ENCODE measurements around the gene PIK3R1.

Gene PIK3R1

DNA sequence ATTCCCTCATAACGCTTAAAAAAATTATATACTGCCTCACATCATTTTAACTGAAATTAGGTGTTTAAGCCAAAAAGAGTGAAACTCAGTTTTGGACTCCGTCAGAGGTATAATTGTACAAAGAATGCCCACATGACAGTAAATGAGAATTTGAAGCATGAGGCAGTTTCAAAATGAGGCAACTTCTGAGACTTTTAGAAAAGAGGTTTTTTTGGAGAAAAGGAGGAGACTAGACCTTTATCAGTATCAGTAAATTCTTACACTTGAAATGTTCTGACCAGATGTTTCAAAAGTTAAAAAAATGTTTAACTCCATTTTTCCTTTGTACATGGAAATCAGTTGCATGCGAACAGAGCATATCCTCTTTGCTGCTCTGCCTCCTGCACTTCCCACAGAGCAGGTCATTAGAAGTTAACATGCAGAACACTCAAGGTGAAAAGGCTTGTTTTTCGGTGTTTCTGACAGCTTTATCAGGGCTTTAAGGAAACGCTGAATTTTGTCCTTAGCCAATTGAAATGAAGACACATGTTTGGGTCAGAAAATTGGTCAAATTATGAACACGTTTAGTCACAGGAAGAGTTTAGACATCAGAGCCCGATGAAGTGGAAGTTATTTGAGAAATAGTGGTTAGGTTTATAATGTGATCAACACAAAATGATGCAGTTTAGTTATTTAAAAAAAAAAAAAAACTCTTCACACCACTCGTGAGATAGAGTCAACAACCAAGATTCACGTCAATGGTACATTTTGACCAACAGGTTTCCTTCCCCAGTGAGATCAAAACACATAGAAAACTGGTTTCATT lies 59.5 kb downstream of the PIK3R1 start:
- peak; percentile 62 to 71 for ATAC-seq

DNA sequence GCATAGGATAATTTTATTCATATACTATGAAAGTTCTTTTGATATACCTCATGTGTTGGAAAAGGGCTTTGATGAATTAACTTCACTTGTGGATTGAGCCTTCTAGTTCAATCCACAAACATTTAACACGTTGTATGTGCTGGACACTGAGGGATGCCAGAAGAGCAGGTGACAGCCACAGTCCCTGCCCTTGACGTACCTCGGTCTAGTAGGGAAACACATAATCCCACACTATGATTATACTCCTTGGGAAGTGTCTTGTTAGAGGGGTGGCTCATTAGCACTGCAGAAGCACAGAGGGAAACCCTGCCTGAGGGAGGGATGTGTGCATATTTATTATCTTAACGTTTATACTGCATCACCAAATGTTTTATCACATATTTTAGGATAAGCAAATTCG lies 61.2 kb downstream of the PIK3R1 start:
- ATAC-seq: no peak

DNA sequence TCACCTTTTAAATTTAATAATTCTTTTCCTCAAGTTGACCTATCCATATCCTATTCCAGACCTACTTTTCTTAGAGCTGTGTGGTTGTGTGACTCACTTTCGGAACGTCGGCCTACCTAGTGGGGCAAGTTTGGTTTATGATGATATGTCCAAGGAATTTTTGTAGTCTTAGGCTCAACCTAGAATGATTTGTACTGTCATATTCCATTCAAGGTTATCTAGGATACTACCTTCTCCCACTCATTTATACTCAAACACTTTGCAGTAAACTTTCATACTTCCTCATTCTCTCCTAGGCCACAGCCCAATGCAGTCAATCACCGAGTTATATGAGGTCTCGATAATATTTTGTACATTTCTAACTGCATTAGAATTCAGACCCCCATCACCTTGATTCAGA lies 61.9 kb downstream of the PIK3R1 start:
- ATAC-seq: no peak

DNA sequence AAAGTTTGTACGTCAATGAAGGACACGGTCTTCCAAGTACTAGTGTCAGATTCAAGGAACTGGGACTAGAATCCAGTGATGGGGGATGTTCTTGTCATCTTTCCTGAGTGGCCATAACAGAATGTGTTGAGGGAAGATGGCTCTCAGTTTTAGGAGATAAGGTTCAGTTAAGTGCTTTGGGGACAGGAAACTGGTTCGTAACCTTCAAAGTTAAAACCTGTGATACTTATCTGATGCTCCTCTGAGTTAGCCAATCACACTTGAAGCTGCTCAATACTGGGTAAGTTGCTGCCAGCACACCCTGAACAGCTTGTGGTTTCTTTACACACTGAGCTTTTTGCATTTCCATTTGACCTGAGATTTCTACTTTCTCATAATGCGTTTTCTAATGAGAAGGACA lies 64.4 kb downstream of the PIK3R1 start:
- peak; percentile 91 to 92 for ATAC-seq

DNA sequence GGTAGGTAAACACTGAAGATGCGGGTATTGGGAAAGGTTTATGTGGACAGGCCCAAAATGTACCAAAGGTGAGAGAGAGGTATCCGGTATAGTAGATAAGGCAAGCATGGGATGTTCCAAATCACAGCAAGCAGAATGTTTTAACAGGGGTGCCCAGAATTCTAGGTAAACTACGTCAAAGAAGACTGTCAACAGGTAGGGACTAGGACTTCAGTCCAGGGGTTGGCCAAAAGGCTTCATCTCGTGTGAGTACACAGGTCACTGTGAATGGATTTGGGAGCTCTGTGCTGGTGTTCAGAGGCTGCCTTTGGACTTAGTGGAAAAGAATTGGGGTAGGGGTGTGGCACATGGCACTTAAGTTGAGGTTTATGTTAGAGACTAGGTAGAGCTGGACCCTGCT lies 66.4 kb downstream of the PIK3R1 start:
- ATAC-seq: no peak

DNA sequence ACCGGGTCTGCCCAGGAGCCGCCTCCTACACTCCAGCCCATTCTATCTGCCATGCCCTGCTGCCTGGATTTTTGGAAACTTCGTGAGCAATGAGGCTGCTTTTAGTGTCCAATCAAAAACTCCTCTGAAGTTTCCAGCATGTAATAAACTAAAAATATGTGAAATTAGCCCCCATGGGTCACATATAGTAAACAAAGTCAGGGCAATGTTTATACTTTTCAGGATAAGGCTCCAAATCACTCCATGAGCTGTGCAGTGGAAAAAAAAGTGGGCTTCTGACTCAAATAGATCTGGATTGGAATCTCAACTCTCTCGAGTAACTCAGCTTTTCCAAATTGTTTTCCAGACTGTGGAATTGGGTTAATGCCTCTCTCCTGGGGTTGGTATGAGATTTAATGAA lies 68.2 kb downstream of the PIK3R1 start:
- ATAC-seq: no peak

DNA sequence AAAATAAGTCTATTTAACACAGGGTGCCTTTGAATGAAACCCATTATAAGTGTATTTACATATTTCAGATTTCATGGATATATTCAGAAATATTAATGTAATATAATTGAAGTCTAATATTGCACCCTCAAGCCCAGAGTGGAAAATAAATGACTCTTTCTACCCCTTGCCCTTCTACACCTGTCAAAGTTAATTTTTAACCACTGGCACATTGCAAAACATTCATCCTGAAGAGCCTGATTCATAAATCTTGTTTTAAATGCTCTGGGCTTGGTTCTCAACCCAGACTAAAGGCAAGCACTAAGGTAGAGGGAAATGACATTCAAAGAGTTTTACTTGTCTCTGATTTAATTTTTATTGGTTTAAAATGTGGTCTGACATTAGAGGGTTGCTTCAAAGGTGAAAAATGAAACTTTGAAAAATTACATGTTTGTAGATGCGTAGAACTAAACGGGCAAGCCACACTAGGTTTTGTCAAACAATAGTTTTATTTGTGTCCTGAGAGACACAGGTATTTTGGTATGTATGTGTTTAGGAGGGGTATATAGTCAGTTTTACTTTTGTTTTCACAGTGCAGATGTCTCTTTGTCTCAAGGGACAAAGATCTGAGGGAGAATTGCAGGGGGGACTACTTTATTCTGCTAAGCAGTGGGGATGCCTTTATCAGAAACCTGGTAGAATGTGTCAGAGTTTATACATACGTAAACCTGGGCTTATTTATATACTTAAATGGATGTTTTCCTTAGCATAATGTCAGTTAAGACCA lies 69.7 kb downstream of the PIK3R1 start:
- peak in 1 of 2 donors; percentile 42 for ATAC-seq

DNA sequence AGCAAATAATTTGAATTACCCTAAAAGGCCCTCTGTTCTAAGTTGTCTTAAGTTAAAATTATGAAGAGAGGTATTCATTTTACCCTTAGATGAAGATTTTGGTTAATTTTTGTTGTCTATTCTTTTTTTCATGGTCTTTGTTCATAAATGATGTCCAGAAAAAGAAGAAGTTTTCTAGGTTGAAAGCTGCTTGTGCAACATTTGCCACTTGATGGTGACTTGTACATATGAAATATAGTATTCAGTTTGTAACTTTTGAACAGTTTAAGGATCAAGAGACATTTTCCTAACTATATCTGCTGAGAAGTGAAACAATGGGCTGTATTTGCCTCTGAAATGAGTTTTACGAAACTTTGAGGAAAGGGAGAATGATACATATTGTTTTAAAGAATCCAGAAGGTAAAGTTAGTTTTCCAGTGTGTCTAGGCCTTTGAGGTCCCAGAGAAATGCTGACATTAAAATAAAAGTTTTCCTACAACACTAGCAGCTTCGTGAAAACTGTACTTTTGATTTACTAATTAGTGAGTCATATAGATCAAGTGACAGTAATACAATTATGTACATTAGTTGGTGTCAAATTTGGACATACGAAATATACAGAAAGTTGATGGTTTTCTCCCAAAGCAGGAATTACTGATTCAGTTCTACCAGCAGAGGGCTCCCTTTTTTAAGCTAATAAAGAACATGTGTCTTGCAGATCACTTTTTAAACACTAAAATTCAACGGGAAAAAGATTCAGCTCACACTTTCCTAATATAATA lies 70.5 kb downstream of the PIK3R1 start:
- ATAC-seq: no peak

DNA sequence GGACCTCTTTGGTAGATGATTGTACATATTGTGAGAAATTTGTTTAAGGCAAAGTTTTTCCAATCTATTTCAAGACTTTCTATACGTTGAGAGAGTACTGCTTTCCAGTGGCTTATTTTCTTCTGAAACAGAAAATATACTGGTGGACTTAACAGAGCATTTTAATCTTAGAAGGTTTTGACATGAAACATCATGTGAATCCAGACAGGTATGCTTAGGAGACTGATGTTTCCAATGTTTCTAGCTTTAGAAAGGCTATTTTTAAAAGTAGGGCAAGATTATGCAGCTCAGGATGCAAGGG lies 71.0 kb downstream of the PIK3R1 start:
- ATAC-seq: no peak

DNA sequence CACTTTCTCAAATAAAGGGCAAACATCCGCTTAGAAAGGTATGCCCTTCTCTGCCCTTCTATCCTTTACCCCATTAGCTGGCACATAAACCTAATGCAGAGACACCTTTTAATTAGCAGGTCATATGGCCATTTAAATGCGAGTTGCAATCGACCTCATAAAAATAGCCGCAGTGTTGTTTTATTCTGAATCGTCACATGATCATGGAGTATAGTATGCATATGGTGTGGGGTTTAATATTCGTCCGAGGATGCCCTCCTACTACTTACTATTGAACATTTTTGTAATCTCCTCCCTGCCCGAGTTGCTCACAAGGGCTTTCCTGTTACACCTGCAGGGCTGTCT lies 72.0 kb downstream of the PIK3R1 start:
- ATAC-seq: no peak

DNA sequence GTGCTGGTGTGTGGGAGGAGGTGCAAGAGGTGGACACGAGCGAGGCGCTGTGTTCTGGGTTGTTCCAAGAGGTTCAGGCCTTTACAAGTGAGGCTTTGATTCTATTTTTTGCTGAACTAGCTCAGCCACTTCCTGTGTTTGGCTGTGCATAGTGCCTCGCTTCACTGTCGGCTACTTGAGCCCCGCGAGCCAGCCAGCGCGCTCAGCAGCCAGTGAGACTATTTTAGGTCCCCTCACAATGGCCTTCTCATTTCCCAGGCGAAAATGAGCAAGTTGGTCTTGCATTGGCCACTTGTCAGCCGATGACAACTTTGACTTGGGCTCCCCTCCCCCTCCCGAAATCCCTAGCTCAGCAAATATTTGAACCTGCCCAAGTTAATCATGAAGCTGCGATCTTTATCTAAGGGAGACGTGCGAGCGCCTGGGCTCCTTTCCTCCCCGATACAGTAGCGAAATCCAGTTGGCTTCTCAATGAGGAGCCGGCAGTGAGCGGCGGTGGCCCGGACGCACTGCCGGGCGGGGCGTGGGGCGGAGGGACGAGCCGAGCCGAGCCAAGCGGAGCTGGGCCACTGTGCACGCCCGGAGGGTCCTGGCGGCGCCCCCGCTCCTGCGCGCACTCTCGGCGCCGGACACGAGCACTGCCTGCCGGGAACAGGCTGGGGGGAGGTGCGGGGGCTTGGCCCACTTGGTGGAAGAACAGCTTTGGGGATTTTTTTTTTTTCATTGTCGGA lies 72.6 kb downstream of the PIK3R1 start:
- ATAC-seq: peak; percentile 62 to 66

DNA sequence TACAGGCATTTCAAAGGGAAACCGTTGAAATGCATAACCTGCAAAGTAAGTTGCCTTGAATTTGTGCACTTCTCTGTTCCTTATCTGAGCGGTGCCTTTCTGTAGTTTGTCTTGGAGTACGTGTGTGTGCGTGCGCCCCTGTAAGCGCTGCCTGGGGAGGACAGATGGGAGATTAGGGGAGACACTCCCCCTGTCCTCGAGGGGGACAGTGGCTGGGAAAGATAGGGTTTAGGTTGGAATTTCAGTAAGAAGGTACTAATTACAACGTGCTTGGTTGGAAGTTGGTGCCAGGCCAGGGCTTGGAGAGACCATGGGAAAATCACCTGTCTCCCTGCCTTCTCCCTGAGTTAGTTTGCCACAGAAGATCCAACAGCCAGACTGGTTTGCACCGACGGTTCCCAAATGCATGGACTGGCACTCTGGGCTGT lies 73.2 kb downstream of the PIK3R1 start:
- no peak for ATAC-seq

DNA sequence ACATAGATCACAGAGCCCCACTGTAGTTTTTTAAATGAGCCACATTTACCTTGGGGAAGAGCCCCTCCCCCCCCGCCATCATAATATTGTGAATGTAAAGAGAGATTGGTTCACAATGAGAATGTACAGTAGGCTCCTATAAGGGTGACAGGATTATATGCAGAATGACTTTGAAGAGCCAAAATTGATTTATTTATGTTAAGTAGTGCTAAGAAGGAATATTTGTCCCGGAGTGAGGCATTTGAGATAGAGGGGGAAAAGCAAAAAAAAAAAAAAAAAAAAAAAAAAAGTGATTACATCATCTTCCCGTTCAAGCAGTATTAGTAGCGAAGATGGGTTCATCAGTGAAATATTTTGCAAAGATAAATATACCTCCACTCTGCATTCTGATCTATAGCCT lies 73.9 kb downstream of the PIK3R1 start:
- ATAC-seq: no peak

DNA sequence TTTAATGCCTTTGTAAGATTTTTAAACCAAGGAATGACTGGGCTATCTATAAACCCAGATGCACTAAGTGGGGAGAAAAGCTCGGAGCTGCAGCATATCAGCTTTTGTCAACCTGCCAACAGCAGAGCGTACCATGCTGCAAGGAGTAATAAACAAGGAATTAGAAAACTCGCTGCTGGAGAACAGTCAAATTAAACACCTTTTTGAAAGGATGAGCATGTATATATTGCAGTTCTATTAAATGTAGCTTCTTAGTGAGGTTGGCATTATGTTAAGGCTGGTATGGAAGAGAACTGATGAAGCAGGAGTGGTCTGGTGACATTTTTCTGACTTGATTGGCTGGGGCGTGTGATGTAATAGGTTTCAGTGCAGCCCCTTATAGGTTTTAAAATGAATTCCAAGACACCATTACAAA lies 74.7 kb downstream of the PIK3R1 start:
- ATAC-seq: no peak

DNA sequence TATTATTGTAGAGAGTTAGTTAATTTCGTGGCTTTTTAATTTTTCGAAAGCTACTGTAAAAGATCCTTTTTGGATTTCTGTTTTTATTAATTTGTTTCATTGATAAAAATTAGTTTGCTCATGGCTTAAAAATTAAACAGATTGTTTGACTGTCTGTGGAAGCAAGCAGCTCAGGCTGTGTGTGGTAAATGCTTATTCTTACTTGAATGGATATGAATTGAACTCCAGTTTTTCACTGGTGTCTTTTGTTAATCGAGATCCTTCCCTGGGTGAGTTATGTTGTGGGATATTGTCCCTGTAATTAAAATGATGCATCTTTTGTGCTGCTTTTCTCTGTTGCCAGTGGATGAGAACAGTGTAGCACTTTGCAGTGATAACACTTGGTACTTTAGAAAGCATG lies 75.3 kb downstream of the PIK3R1 start:
- ATAC-seq: no peak

DNA sequence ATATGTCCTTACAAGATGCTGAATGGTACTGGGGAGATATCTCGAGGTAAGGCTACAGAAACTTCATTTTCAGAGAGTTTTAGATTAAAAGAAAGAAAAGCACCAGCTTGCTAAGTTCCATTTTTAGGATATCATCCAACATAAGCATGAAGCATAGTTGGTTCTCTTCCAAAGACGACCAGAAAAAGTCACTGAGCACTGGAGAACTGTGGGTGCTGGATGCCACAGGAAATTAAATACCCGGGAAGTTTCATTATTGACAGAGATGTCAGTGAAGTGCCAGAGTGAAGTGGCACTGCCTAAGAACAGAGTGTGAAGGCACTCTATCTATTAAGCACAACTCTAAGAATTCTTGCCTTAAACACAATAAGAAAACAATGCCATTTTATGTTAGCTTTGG lies 76.8 kb downstream of the PIK3R1 start:
- ATAC-seq: no peak

DNA sequence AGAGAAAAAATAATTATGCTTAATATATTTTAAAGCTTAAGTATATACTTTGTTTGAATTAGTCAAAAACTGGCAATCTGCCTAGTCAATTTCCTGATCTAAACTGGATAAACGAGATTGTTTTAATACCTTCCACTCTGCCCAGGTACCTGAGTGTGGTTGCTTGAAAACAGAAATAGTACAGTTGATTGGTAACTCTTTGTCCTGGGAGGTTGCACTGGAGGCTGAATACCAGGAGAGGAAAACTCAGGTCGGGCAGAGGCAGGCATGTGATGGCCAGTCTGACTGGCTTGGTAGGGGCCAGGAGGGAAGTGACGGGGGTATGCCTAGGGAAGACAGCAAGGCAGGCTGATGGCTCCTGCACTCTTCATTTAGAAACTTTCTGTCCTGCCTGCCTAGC lies 80.2 kb downstream of the PIK3R1 start:
- no peak for ATAC-seq

DNA sequence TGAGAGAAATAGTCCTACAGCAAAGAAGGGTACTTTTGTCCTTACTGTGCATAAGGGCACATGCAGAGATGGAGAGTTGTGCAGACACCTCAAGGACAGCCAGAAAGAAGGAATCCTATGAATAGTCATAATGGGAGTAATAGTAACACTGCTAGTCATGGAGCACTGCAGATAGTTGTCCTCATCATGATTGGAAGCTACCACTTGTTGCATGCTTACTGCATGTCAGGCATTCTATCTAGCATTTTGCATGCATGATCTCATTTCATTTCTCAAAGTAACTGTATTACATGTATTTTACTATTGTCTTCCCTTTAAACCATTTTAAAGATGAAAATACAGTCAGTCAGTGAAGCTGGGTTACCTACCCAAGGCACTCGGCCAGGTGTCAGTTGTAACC lies 81.3 kb downstream of the PIK3R1 start:
- no peak for ATAC-seq

DNA sequence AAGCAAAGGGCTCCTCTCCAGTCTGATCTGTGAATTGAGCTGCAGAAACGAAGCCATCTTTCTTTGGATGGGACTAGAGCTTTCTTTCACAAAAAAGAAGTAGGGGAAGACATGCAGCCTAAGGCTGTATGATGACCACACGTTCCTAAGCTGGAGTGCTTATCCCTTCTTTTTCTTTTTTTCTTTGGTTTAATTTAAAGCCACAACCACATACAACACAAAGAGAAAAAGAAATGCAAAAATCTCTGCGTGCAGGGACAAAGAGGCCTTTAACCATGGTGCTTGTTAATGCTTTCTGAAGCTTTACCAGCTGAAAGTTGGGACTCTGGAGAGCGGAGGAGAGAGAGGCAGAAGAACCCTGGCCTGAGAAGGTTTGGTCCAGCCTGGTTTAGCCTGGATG lies 82.1 kb downstream of the PIK3R1 start:
- no peak for ATAC-seq

DNA sequence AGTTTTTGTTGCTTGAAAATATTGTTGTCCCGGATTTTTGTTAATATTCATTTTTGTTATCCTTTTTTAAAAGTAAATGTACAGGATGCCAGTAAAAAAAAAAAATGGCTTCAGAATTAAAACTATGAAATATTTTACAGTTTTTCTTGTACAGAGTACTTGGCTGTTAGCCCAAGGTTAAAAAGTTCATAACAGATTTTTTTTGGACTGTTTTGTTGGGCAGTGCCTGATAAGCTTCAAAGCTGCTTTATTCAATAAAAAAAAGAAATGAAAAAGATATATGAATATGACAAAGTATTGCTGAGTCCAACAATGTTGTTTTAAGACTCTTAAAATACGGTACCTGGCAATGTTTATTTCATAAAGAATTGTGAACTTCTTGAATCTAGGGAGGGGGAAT lies 82.9 kb downstream of the PIK3R1 start:
- no peak for ATAC-seq

DNA sequence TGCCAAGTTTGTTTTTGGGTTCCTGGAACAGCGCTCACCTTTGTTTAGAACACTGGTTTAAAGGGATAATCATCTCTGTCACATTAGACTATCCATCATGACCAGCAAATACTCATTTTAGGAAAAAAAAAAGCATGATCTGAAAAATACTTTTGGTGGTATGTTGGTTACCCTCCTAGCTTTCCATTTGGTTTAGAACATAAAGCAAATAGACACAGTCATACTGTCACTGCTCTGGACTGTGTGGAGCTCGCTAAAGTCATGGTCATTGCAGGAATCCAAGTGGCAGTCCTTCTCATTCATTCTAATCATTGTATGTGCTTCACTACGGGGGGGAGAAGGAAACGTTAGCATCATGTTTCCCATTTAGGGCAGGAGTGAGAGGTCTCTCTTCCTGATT lies 83.5 kb downstream of the PIK3R1 start:
- ATAC-seq: no peak

DNA sequence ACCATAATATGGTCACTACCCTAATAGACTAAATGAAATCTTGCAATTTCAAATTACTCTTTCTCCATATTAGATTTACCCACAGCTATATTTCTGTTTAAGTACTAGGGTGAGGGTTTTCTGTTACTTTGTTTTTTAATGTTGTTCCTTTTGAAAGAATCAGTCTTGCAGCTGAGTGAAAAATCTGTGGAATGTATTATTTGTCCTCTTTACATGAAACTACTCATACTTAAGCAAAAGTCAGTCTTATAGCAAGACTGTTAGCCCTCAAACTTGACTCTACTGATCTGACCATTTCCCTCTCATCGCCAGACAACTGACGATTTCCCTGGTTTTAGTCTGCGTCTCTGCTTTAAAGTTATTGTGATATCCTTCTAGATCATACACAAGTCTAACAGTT lies 84.0 kb downstream of the PIK3R1 start:
- ATAC-seq: no peak

DNA sequence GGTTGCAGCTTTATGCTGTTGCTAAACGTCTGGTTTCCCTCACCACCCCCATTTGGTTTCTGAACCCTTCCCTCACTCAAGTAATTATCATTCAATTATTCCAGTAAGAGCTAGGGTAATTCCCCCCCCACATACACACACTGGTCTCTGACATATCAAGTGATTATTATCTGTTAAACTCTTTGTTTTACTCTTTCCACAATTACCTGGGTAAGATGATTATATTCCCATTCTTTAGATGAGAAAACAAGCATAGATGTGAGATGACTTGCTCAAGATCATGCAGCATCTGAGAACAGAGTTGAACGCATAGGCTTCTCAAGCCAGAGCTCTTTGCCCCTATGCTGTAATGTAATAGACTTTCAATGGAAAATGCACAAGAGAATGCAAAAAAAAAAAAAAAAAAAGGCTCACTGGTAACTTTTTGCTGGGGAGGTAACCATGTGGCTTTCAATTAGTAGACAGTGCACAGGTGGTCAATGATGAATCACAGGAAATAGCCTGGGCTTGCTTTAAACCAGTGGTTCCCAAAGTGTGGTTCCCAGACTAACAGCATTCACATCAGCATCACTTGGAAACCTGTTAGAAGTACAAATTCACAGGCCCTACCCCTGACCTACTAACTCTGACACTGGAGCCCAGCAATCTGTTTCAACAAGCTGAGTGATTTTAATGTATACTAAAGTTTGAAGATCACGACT lies 87.6 kb downstream of the PIK3R1 start:
- ATAC-seq: peak; percentile 35 to 64

All from activated CD4-positive, CD25-positive, alpha-beta regulatory T cell treated with anti-CD3 and anti-CD28 coated beads, Interleukin-2, amount 50 U/mL, for 24 hours (primary cell).